Keratinocyte (primary cell): ENCODE measurements around the gene MYO15B.
A peak's percentile ranks its signal among the peaks of the same experiment; 100 is the strongest.

Source experiments
- CTCF ChIP-seq, 3 experiments: IDR thresholded peaks in 1 of 3; conservative IDR thresholded peaks in 1 of 3; optimal IDR thresholded peaks in 1 of 3; 2 replicates in 2 of 3; 3 replicates in 1 of 3; pipeline versions ENCODE3 to v1.5.1; 2011; ENCODE audit warnings: low read length in 3 of 3, mild to moderate bottlenecking in 3 of 3, moderate library complexity in 2 of 3, control low read depth in 1 of 3, inconsistent platforms in 1 of 3; ENCODE audit not compliant: insufficient read depth in 2 of 3; ENCODE audit errors: extremely low read depth in 1 of 3
- EZH2 ChIP-seq: IDR thresholded peaks from one replicate; pipeline ENCODE4 v1.6.1; 2012; ENCODE audit warnings: inconsistent platforms, mild to moderate bottlenecking, low read length, moderate library complexity

GRCh38 chr17:75619506-75620431 lies 32.2 kb downstream of the MYO15B start:
- TF ChIP-seq CTCF (optimal IDR thresholded peaks at IDR 0.05 in 1 of 3, IDR thresholded peaks at IDR 0.05 in 1 of 3, conservative IDR thresholded peaks at IDR 0.05 in 1 of 3; ENCODE audit: extremely low read depth in 1 of 3, insufficient read depth in 2 of 3, low read length in 3 of 3) (peak; percentile 50 to 87 (median 55)), EZH2 (no peak)
